NT2/D1 (cell line): ENCODE data around the gene GOLGB1.

Source experiments
- SUZ12 ChIP-seq: IDR thresholded peaks from 2 replicates; pipeline ENCODE4 v1.6.1; 2011; ENCODE audit not compliant: insufficient read length, insufficient read depth; ENCODE audit errors: extremely low read depth
- YY1 ChIP-seq: IDR thresholded peaks from 2 replicates; pipeline ENCODE4 v1.6.1; 2011; ENCODE audit not compliant: insufficient read length, insufficient read depth
- ZNF274 ChIP-seq: IDR thresholded peaks from 2 replicates; pipeline ENCODE4 v1.6.1; 2011; ENCODE audit warnings: mild to moderate bottlenecking, low read depth, low read length

GRCh38 chr3:121759541-121760202, 10.1 kb upstream of the GOLGB1 start:
- no peak for TF ChIP-seq YY1
- no peak for TF ChIP-seq ZNF274
- no peak for TF ChIP-seq SUZ12
